ENCODE results near the gene TFF1. TPM values are rescaled to one million over a fixed set of nuclear protein-coding genes. Genes with fewer than 3 reads are reported as not detected.

Gene TFF1
- total RNA-seq, 1 donor from 2014 or later: not detected

DNA sequence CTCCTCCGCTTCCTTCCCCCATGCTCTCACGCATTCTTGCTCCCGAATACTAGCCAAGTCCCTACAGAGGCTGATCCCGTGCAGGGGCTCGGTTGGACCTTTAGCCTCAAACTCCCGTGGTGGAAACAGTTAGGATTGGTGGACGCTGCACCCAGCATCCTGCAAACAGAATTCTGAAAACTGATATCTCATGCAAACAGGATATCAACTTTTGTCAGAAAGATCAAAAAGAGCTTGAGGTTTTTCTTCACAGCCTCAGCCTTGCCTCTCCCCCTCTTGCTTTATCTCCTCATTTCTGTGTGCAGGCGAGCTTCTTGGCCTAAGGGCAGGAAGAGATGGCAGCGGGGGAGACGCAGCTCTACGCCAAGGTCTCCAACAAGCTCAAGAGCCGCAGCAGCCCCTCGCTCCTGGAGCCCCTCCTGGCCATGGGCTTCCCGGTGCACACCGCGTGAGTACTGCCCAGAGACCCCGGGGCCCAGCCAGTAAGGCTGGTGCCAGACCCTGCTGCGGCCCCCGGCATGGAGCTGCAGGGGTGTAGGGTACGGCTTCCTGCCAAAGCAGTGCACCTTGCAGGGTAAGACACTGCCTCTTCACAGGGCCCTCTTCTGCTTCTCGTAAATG is 37.4 kb upstream of the TFF1 start, which contains the start of gene UBASH3A:
UBASH3A (plus strand) TSS at position 292 of the 621 bp plus-strand sequence; CDS start at position 336, 44 bp downstream.
- Histone ChIP-seq H3K27me3 (no peaks in the 10 kb centered on the region), H3K27ac (no peak within 1 kb of the TSS), H3K4me1 (no peaks in the 10 kb centered on the region), H3K36me3 (no peaks in the 10 kb centered on the region), H3K4me3 (no peak within 1 kb of the TSS), H3K9me3 (no peaks in the 10 kb centered on the region)
- TF ChIP-seq, protein P1, sequence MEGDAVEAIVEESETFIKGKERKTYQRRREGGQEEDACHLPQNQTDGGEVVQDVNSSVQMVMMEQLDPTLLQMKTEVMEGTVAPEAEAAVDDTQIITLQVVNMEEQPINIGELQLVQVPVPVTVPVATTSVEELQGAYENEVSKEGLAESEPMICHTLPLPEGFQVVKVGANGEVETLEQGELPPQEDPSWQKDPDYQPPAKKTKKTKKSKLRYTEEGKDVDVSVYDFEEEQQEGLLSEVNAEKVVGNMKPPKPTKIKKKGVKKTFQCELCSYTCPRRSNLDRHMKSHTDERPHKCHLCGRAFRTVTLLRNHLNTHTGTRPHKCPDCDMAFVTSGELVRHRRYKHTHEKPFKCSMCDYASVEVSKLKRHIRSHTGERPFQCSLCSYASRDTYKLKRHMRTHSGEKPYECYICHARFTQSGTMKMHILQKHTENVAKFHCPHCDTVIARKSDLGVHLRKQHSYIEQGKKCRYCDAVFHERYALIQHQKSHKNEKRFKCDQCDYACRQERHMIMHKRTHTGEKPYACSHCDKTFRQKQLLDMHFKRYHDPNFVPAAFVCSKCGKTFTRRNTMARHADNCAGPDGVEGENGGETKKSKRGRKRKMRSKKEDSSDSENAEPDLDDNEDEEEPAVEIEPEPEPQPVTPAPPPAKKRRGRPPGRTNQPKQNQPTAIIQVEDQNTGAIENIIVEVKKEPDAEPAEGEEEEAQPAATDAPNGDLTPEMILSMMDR (IDR thresholded peaks at IDR 0.05): no peak
- DNase-seq (ENCODE audit: low spot score in 2 of 2): no peak
- intact Hi-C loops (cut with DNase I): no loop called here

DNA sequence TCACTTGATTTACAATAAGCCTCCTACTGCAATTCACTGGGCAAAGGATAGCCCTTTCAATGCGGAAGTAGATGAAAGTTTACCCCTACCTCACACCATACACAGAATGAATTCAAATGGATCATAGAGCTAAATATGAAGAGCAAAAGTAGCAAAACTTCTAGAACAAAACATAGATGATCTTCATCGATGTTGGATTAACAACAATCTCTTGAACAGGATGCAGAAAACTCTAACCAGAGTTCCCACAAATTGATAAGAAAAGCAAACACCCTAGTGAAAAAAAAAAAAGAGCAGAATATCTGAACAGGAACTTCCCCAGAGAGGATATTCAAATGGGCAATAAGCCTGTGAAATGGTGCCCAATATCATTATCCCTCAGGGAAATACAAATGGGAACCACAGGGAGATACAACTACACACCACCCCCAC is 35.5 kb upstream of the TFF1 start:
- DNase-seq (ENCODE audit: low spot score in 2 of 2): no peak
- no peak overlapping the region for H3K27ac ChIP-seq
- H3K27me3 ChIP-seq: no peaks in the 10 kb centered on the region
- TF ChIP-seq, protein P1 (IDR thresholded peaks at IDR 0.05): no peak
- H3K36me3 ChIP-seq: no peaks in the 10 kb centered on the region
- H3K4me1 ChIP-seq: no peaks in the 10 kb centered on the region
- H3K4me3 ChIP-seq: no peak overlapping the region
- intact Hi-C loops (cut with DNase I): no loop called here
- no peaks in the 10 kb centered on the region for H3K9me3 ChIP-seq

DNA sequence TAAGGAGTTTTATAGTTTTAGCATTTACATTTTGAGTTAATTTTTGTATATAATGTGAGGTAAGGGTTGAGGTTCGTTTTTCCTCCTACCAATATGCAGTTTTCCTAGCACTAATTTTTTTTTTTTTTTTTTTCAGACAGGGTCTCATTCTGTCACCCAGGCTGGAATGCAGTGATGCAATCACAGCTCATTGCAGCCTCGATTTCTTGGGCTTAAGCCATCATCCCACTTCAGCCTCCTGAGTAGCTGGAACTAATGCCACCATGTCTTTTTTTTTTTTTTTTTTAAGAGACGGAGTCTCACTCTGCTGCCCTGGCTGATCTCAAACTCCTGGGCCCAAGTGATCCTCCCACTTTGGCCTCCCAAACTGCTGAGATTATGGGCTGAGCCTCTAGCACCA is 34.8 kb upstream of the TFF1 start:
- intact Hi-C loops (cut with DNase I): no loop called here
- TF ChIP-seq, protein P1 (IDR thresholded peaks at IDR 0.05): no peak

DNA sequence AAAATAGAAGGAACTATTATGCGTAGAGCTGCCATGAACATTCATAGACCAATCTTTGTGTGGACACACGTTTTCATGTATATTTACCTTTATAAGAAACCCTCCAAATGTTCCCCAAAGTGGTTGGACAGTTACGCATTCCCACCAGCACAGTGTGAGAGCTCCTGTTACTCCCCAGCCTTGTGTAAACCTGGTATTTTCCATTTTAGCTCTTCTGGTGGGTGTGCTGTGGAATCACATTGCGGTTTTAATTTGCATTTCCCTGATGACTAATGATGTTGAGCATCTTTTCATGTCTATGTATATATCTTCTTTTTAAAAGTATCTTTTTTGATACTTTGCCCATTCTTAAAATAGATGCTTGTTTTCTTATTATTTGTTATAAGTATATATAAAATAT is 34.2 kb upstream of the TFF1 start:
- intact Hi-C loops (cut with DNase I): no loop called here
- Histone ChIP-seq H3K4me3 (no peak overlapping the region), H3K36me3 (no peaks in the 10 kb centered on the region), H3K9me3 (no peaks in the 10 kb centered on the region), H3K4me1 (no peaks in the 10 kb centered on the region), H3K27me3 (no peaks in the 10 kb centered on the region), H3K27ac (no peak overlapping the region)
- TF ChIP-seq, protein P1 (IDR thresholded peaks at IDR 0.05): no peak
- no peak for DNase-seq (ENCODE audit: low spot score in 2 of 2)

More for the DNA sequence above, 34.8 kb upstream of the TFF1 start:
- Histone ChIP-seq H3K27ac (no peak overlapping the region), H3K36me3 (no peaks in the 10 kb centered on the region), H3K27me3 (no peaks in the 10 kb centered on the region), H3K4me1 (no peaks in the 10 kb centered on the region), H3K9me3 (no peaks in the 10 kb centered on the region), H3K4me3 (no peak overlapping the region)
- no peak for DNase-seq (ENCODE audit: low spot score in 2 of 2)

DNA sequence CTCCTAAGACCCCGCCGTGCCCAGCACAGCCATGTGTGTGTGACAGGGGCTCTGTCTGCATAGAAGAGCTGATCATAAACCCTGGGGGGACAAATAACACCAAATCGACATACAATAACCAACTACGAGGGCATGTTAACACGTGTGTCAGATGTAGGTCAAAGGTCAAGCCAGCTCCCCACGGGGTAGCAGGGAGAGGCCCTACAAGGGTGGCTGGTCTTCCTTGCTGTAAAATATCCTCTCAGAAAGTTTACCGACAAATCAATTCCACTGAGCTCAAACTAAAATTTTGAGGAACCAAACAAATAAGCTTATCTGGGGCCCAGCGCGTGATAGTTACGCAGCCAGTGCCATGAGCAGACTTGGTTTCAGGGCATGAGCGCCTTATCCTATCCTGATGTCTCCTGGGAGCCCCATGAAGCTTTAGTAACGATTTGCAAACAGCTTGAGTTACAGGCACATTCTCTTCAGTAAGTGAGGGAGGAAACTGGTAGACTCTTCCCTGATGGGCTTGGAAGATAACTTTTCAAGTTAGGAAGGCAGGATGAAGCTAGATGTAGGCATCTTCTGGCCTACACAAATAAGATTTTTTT is 32.2 kb upstream of the TFF1 start:
- H3K4me1 ChIP-seq: no peaks in the 10 kb centered on the region
- no peaks in the 10 kb centered on the region for H3K9me3 ChIP-seq
- H3K27ac ChIP-seq: no peak overlapping the region
- no peaks in the 10 kb centered on the region for H3K36me3 ChIP-seq
- no peak for DNase-seq (ENCODE audit: low spot score in 2 of 2)
- no peak overlapping the region for H3K4me3 ChIP-seq
- TF ChIP-seq, protein P1 (IDR thresholded peaks at IDR 0.05): no peak
- intact Hi-C loops (cut with DNase I): no loop called here
- H3K27me3 ChIP-seq: no peaks in the 10 kb centered on the region

Measured in ascending aorta (tissue), 2 donors.